Fibroblast of gingiva (primary cell): Measurements from ENCODE around the gene FYCO1.

ENCODE experiments used
- DNase-seq: peaks from one replicate; pipeline ENCODE4 v3.0.0-alpha.2; 2011; ENCODE audit warnings: low read depth

The FYCO1 gene

GRCh38 chr3:45984331-45985312, 11.0 kb downstream of the FYCO1 start:
- peak; percentile 97 for DNase-seq

DNA sequence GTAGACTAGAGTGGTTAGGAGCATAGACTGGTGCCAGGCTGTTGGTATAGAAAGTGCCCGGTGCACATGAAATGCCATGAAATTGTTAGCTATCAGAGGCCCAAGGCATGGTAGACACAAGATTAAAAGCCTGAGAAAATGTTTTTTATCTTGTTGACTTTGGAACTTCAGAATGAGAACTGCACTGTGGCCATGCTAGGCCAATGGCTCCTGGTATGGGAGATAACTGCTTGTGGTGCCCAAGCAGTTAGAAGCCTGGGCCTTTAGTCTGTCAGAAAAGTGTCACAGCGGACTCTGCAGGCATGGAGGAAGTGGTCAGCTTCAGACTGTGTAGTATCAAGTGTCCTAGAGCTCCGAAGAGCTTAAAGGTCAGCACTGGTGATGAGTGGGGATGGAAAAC, 11.9 kb downstream of the FYCO1 start:
- DNase-seq, result peak; percentile 38

DNA sequence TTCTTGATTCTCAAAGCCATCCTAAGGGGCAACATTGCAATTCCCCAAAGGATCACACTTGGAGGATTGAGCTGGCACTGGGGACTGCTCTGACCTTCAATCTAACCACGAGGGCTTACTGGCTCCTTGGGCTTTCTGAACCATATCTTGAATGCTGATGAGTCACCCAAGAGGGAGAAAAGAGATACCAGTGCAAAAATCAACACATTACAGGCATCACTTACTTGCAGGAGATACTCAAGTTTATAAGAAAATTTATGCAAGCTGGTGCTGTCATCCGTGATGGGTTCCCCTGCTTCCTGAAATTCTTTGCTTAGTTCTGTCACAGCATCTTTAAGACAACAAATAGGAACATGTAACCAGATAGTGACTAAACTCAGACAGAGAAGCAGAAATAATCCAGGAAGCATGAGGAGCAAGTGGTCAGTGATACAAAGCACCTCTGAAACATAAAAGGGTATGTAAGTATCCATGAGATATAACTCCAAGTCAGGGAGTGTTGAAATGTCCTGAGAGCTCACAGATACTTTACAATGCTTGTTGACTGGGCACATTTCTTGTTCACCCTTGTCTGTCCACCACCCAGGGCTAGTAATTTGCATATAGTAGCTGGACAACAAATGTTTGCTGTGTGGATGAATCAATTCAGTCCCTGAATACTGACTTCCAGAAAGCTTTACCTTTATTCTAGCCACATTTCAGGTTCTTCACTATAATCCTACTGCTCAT, 14.1 kb downstream of the FYCO1 start:
- peak; percentile 34 for DNase-seq

DNA sequence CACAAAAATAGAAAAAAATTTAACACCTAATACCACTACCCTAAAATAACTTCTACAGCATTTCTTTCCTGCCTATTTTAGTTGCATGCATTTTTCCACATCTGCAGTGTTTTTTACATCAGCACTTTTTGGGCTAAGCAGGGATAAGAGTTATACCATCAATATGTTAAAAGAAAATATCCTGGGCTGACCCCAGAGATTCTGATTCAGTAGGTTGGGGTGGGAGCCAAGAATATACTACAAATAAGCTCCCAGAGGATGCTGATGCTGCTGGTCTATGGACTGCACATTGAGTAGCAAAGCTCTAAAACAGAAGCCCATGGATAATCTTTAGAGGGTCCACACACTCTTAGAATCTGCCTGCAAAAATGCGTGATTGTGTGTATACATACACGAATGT, 14.8 kb downstream of the FYCO1 start:
- no peak for DNase-seq

- DNase-seq, result no peak
These were observed 15.3 kb downstream of the FYCO1 start for GRCh38 chr3:45980229-45980813.

GRCh38 chr3:45979378-45979777, 16.2 kb downstream of the FYCO1 start:
- no peak for DNase-seq

DNA sequence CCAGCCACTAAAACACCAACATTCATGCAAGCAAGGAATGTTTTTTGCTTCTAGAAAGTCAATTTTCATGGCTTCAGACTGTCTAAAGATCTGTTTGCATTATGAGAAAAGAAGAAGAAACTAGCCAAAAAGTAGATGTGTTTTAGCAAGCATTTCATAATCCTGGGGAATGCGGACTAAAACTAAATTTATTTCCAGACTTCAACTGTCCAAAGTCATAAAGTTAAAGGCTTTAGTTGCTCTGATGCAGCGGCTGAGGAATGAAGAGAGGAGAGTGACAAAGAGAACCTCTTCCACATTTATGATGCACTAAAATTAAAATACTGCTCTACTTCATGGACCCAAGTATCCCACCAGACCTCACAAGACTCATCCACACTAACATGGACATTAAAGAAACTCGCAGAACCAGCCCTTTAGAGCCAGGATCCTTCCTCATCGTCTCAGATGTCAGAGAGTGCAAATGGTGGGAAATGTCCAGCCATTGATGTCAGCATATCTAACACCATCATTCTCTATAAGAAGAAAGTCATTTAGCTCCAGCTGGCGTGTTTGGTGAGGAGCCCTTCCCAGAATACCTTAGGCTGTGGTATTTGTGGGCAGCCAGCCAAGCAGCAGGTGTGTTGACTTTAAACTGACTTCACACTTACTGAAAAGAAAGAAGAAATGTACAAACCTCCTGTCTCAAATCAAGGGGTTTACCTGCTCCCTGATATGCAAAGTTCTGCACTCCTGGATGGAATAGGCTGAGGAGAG, 17.4 kb downstream of the FYCO1 start:
- DNase-seq, result no peak

DNA sequence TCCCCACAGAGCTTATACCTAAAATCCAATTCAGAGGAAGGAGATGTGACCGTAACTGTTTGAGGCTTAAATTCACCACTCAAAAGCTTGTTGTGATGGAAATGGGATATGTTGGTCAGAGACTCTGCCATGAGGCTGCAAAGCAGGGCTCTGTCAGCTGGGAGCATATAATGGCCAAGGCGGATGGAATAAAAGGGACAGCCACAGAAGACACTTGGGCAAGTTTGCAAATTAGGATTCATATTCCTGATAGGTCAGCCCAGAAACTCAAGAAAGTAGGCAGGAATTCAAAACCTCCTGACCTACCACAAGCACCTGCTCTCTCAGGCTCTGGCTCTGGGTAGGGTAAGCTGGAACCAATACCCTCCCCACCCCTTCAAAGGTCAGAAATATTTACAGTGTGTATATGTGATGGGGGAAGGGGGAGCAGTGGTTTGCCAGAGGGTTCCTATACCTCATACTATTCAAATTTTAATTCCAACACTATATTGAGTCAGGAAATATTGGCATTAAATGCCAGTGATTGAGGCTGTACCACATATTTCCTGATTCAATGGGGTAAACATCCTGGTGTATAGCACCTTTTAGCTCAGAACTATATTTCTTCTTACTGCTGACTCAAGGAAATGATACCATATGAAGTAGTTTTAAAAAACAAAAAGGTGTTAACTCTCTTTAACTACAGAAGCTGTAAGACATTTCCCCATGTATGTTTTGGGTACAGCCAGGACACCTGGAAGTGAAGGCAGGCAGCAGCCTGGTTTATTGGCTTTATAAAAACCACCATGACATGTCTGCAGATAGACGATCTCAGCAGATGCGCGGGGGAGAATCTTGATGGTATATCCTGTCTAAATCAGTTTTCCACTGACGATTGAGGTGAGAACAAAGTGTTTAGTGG, 19.2 kb downstream of the FYCO1 start:
- no peak for DNase-seq

GRCh38 chr3:45975686-45976085, 19.9 kb downstream of the FYCO1 start:
- no peak for DNase-seq

DNA sequence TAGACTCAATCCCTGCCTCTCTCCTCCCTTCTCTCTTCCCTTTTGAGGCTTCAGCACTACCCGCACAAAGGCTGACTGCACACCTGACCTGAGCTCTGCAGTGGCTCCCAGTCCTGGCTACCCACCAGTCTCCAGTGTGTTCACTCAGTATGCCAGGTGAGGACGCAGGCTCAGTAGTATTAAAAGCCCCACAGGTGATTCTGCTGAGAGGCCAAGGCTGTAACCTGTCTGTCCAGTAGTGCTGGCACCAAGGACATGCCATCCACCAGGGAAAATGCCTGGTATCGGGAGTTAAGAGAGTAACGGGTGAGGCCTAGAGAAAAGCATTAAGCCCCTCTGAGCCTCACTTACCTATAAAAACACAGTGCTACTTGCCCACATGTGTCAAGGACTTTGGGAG, 20.9 kb downstream of the FYCO1 start:
- DNase-seq, result no peak

GRCh38 chr3:45972534-45973402, 22.9 kb downstream of the FYCO1 start:
- DNase-seq, result peak; percentile 82

DNA sequence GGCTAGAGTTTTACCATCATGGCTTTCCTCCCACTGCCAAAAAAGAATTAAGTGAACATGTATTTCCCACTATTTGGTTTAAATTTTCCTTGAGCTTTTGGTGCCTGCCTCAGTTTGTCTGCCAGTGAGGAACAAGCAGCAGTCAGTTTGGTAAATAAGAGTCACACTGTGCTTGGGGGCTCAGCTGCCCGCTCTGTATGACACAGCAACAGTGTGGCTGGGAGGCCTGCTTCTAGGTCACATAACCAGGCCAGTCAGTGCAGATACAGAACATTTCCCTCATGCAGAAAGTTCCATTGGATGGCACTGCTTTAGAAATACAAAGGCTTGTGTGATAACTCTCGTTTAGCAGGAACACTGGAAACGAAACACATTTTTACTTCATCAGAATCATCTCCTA, 25.7 kb downstream of the FYCO1 start:
- DNase-seq, result no peak

DNA sequence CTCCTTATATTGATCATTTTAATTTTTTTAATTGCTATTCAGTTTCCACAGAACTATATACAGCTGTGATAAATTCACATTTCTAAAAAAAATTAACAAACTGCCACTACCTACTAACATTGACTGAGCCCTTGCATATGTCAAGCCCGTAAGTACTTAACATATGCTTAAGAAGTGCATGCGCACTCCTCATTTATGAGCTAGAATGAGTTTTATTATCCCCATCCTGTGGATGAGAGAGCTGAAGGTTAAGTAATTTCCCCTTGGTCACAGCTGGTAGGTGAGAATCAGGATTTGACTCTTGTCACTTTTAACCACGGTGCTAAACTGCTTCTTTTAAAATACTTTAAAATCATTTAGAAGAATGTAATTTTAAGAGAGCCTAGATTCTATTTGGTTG, 26.5 kb downstream of the FYCO1 start:
- DNase-seq, result no peak

DNA sequence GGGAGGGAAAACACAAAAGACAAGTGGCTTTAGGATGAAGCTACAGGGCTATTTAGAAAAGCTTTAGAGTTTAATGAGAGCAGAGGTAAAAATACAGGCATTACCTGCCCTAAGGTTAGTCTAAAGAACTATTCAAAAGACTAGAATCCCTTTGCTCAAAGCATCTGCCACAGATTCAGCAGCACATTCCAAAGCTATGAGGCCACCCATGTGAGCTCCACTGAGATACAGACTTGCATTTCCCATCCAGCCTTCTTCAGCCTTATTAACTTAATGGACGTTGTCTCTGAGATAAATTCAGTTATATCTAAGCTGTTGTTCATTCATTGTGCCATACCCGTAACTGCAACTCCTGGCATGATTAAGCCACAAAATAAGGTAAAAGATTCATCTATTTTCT, 26.9 kb downstream of the FYCO1 start:
- peak; percentile 44 for DNase-seq

GRCh38 chr3:45968149-45968548, 27.5 kb downstream of the FYCO1 start:
- no peak for DNase-seq

- DNase-seq, result no peak
These were observed 27.9 kb downstream of the FYCO1 start for GRCh38 chr3:45967724-45968123.

DNA sequence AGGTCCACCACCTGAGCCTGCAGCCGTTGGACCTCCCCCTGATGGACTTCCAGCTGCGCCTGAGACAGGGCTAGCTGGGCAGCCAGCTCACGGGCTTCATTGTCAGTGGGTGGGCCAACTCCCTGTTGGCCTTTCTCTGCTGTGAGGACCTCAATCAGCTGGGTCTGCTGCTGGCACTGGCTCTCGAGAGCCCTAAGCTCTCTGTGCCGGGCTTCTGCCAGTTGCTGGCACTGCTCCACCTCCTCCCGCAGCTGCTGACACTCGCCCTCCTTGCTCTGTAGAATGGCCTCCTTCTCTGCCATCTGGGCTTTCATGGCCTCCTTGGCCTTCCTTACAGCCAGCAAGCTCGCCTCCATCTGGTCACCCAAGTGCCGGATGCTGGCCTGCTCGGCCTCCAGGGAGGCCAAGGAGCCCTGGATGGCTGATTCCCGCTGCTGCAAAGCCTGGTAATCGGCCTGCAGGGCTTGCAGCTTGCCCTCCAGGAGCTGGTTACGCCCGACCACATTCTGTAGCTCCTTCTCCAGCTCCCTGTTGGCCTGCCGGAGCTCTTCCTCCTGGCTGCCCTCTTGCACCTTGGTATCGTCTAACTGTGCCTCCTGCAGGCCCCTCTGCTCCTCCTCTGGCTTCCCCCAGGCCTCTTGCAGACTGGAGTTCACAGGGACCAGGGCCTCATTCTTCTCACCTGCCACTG, 28.5 kb downstream of the FYCO1 start:
- DNase-seq, result no peak

DNA sequence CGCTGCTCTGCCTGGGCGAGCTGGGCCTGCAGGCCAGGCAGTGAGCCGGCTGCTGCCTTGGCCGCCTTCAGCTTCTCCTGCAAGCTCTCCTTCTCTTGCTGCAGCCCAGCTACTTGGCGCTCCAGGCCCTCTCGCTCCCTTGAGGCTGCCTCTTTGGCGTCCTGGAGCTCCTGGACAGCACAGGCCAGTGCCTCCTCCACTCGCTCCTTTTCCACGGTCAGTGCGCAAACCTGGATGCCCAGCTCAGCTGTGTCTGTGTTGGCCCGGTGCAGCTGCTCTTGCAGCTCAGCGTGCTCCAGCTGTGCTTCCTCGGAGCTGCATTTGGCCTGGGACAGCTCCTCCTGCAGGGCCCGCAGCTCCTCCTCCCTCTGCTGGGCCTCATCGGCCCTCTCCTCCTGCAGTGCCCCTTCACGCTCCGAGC, 29.2 kb downstream of the FYCO1 start:
- DNase-seq, result no peak

- DNase-seq, result no peak
These were observed 30.0 kb downstream of the FYCO1 start for GRCh38 chr3:45965653-45966052.
